H1 (cell line): ENCODE measurements around the gene ADSS1. TPM values are rescaled to one million over a fixed set of nuclear protein-coding genes. Genes with fewer than 3 reads are reported as not detected.

Source experiments
- CHD2 ChIP-seq: IDR thresholded peaks from 2 replicates; pipeline ENCODE4 v1.6.1; 2012; ENCODE audit warnings: low read length, improper control_type of control experiment
- CHD7 ChIP-seq: fragments of 300-600 bp; sonication (generic); IDR thresholded peaks from 2 replicates; pipeline ENCODE4 v1.7.1; 2012; ENCODE audit warnings: low read length, moderate library complexity, mild to moderate bottlenecking, inconsistent platforms; ENCODE audit not compliant: insufficient replicate concordance
- EP300 ChIP-seq, 2 experiments: IDR thresholded peaks; 1 replicate in 1 of 2; 2 replicates in 1 of 2; pipeline ENCODE4 v1.6.1; 2011 to 2012; ENCODE audit warnings: low read depth in 2 of 2, low read length in 2 of 2, mild to moderate bottlenecking in 2 of 2, borderline replicate concordance in 1 of 2, inconsistent platforms in 1 of 2, moderate library complexity in 1 of 2
- HDAC2 ChIP-seq, 2 experiments: fragments of 300-600 bp in 1 of 2; sonication (generic) in 1 of 2; IDR thresholded peaks; 2 replicates each; pipeline ENCODE4 v1.6.1; 2011 to 2012; ENCODE audit warnings: low read depth in 2 of 2, low read length in 2 of 2, mild to moderate bottlenecking in 2 of 2, moderate library complexity in 2 of 2, borderline replicate concordance in 1 of 2, inconsistent platforms in 1 of 2
- KDM4A ChIP-seq: IDR thresholded peaks from one replicate; pipeline ENCODE4 v1.7.1; 2012; ENCODE audit warnings: low read depth, mild to moderate bottlenecking, moderate library complexity, low read length, inconsistent platforms; ENCODE audit not compliant: severe bottlenecking
- PHF8 ChIP-seq: fragments of 200-600 bp; sonication (generic); conservative IDR thresholded peaks from 2 replicates; pipeline ENCODE4 v1.7.1; 2012; ENCODE audit warnings: low read depth, mild to moderate bottlenecking, inconsistent platforms, low read length, moderate library complexity
- POLR2AphosphoS5 ChIP-seq: IDR thresholded peaks from 2 replicates; pipeline ENCODE4 v1.6.1; 2011; ENCODE audit warnings: low read depth, low read length
- RBBP5 ChIP-seq: IDR thresholded peaks from 2 replicates; pipeline ENCODE4 v1.7.1; 2012; ENCODE audit warnings: low read depth, mild to moderate bottlenecking, inconsistent platforms, low read length, moderate library complexity, borderline replicate concordance
- RNF2 ChIP-seq: fragments of 200-900, 300-1000 bp; sonication (generic); IDR thresholded peaks from 2 replicates; pipeline ENCODE4 v1.7.1; 2016; ENCODE audit warnings: borderline replicate concordance, low read depth, mild to moderate bottlenecking, antibody characterized with exemption, low read length; ENCODE audit not compliant: poor library complexity, severe bottlenecking; ENCODE audit errors: missing control alignments
- SIX5 ChIP-seq: IDR thresholded peaks from 2 replicates; pipeline ENCODE4 v1.6.1; 2011; ENCODE audit warnings: mild to moderate bottlenecking, low read depth, low read length
- TCF12 ChIP-seq: IDR thresholded peaks from 2 replicates; pipeline ENCODE4 v1.6.1; 2011; ENCODE audit warnings: low read depth, mild to moderate bottlenecking, low read length
- polyA plus RNA-seq, 7 experiments: library from polyadenylated mRNA; depleted of rRNA in 3 of 7; stranded (reverse) in 5 of 7; unstranded in 2 of 7; fragments of >200 nt in 5 of 7; fragments of 200-250 nt in 2 of 7; gene quantifications; 1 replicate in 5 of 7; 2 replicates in 1 of 7; 4 replicates in 1 of 7; pipeline versions ENCODE4 v1.2.1 to v1.2.3, GENCODE V29; 2011 to 2013; ENCODE audit warnings: missing spikeins in 2 of 7, mixed read lengths in 2 of 7
- total RNA-seq: library from RNA; stranded (reverse); fragmentation: NEBNext Ultra II Directional; extraction: Animal tissue kit (Norgen Biotek cat#: 25700); gene quantifications from 2 replicates; pipeline ENCODE4 v1.2.1, GENCODE V29; 2021

ADSS1 gene
- total and polyA plus RNA-seq, 2 of the 8 experiments (the other 6 are each of a cell fraction or from before 2014, with no cell fraction given), result 7.1 to 7.9 TPM

- no peak for TF ChIP-seq CHD7
- TF ChIP-seq PHF8, result no peak
- TF ChIP-seq RNF2, result no peak
- no peak for TF ChIP-seq CHD2
- no peak for TF ChIP-seq POLR2AphosphoS5
- no peak for TF ChIP-seq HDAC2 (IDR thresholded peaks at IDR 0.05; ENCODE audit: borderline replicate concordance in 1 of 2, low read depth in 2 of 2, low read length in 2 of 2)
- TF ChIP-seq RBBP5, result no peak
- no peak for TF ChIP-seq EP300 (IDR thresholded peaks at IDR 0.05; ENCODE audit: borderline replicate concordance in 1 of 2, low read depth in 2 of 2, low read length in 2 of 2)
- no peak for TF ChIP-seq TCF12
- TF ChIP-seq KDM4A, result no peak
- no peak for TF ChIP-seq SIX5
Observed at GRCh38 chr14:104757238-104757585, 33.2 kb downstream of the ADSS1 start (continued).
